Kidney glomerular epithelial cell (primary cell): ENCODE data around the gene GDF2.

Experiments used
- DNase-seq: peaks from one replicate; lab custom pipeline; 2025; lab: John Stamatoyannopoulos, UW

Gene GDF2

GRCh38 chr10:47334466-47335295, 12.4 kb downstream of the GDF2 start:
- no peak for DNase-seq

GRCh38 chr10:47335906-47336305, 13.7 kb downstream of the GDF2 start:
- DNase-seq: no peak

DNA sequence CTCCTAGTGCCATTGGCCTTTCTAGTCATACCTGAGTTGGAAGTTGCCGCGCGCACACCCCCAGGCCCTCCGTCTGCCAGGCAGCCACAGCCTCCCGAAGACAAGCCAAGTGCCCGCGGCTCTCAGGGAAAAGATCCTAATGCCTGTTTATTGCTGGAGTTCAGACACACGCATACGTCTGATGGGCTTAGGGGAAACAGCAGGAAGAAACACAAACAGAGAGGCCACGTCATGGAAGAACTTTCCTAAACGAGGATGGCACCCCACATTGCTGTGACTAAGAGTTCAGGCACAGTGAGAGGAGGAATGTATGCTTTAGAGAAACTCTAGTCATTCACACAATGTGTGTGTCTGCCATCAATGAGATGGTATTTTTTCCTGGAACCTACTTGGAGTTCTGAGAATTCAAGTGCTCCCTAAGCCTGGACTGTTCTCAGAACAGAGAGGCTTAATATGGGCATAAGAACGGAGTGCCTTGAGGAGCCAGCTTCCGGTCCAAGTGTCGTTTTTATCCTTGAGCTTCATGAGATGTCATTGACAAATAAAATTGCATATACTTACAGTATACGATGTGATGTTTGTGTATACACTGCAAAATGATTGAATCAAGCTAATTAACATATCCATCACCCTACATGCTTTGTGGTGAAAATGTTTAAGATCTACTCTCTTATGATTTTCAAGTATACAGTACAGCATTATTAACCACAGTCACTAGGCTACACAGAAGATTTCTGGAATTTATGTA, 14.3 kb downstream of the GDF2 start:
- DNase-seq: no peak

DNA sequence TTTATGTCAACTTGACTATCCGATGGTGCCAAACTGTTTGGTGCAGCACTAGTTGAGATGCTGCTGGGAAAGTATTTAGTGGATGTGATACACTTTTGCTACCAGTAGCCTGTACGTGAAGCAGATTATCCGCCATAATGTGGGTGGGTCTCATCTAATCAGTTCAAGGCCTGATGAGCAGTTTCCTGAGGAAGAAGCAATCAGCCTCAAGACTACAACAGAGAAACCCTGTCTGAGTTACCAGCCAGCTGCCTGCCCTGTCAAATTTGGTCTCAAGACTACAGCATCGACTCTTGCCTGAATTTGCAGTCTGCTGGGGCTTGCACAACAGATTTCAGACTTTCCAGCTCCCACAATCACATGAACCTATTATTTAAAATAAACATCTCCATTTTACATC, 15.1 kb downstream of the GDF2 start:
- no peak for DNase-seq

- no peak for DNase-seq
Measured at GRCh38 chr10:47339186-47339735, 17.0 kb downstream of the GDF2 start.

- DNase-seq: no peak
Measured at GRCh38 chr10:47339759-47340607, 17.7 kb downstream of the GDF2 start.

DNA sequence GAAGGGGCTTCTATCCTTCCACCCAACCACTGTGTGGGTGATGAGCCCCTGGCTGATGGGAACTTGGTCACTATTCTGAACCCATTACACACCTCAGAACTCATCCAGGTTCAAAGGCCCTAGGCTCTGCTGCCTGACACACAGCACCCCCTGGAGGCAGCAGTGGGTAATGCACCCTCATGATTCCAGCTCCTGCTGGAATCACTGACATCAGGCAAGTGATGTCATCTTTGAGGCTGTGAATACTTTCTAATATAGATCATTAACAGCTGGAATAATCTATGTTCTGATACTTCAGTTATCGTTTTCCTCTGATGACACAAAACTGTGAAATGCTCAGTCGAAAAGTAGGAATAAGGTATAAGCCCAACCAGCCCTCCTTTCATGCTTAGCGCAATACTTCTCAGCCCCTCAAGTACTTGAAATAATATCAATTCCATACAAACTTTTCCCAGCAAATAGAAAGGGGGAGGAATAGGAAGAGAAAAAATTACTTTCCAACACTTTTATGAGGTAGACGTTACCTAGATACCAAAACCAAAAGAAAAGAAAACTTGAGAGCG, 18.4 kb downstream of the GDF2 start:
- DNase-seq: peak; percentile 14

DNA sequence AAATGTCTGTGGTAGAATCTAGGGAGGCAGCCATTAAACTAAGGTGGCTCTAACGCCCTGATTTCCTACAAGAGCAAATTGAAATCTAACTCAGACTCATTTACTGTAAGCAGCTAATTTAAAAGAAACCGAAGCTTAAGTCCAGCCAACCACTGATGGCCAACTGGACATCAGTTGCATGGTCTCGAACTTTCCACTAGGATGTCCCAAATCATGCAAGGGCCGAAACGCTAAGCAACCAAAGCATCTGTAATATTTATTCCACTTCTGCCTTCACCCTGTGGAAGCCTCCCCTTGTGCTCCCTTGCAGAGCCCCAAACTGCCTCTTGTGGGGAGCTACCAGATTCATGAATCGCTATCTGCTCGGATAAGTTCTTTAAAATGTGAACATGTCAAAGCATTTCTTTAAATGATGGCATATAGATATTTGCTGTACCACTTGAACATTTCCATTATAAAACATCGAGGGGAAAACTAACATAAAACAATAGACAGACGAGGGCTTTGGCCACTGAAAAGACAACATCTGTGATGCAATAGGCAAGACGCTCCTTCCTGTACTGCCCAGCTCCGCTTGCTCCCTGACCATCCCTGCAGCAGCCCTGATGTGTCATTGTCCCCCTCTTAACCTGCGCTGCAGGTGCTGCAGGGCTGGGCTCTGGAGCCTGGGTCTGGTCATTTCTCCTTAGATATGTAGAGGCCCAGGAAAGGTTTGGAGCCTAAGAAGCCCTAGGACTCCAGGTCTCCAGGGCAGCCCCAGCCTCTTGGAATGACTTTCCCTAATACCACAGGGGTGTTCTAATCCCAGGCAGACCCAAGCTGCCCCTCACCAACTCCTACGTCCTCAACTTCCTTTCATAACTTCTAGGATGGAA, 23.0 kb downstream of the GDF2 start:
- no peak for DNase-seq

DNA sequence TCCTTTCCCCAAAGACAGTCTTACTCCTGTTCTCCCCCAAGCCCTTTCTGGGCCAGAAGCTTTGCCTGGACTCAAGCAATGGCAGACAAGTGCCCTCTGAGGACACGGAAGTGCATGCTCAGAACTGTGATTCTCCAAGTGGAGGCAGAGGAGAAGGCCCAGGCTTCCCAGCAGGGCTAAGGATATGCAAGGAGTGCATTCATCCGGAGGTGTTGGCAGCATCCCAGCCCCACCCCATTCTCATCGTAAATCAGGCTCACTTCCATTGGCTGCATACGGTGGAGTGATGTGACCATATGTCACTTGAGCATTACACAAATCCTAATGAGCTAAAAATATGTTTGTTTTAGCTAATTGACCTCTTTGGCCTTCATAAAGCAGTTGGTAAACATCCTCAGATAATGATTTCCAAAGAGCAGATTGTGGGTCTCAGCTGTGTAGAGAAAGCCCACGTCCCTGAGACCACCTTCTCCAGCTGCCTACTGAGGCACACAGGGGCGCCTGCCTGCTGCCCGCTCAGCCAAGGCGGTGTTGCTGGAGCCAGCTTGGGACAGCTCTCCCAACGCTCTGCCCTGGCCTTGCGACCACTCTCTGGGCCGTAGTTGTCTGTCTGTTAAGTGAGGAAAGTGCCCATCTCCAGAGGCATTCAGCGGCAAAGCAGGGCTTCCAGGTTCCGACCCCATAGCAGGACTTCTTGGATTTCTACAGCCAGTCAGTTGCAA, 24.5 kb downstream of the GDF2 start:
- DNase-seq: no peak

- DNase-seq: no peak
Measured at GRCh38 chr10:47347303-47347675, 25.0 kb downstream of the GDF2 start.

DNA sequence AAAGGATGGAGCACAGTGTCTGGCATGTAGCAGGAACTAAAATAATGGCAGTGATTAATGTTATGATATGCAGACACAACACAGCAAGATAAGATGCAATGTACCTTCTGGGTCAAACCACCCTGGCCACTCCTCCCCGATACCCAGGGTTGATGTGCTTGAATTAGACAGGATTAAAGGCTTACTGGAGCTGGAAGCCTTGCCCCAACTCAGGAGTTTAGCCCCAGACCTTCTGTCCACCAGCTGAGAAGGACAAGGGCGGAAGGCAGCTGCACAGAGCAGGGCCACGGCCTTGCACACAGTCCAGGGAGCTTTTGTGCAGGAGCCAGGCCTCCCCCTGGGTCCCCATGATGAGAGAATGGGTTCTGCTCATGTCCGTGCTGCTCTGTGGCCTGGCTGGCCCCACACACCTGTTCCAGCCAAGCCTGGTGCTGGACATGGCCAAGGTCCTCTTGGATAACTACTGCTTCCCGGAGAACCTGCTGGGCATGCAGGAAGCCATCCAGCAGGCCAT, 25.9 kb downstream of the GDF2 start, which contains the start of gene RBP3:
TSS of gene RBP3 (plus strand) at position 226 of the 514 bp plus-strand sequence. CDS start at position 348, 122 bp downstream.
- DNase-seq: no peak

DNA sequence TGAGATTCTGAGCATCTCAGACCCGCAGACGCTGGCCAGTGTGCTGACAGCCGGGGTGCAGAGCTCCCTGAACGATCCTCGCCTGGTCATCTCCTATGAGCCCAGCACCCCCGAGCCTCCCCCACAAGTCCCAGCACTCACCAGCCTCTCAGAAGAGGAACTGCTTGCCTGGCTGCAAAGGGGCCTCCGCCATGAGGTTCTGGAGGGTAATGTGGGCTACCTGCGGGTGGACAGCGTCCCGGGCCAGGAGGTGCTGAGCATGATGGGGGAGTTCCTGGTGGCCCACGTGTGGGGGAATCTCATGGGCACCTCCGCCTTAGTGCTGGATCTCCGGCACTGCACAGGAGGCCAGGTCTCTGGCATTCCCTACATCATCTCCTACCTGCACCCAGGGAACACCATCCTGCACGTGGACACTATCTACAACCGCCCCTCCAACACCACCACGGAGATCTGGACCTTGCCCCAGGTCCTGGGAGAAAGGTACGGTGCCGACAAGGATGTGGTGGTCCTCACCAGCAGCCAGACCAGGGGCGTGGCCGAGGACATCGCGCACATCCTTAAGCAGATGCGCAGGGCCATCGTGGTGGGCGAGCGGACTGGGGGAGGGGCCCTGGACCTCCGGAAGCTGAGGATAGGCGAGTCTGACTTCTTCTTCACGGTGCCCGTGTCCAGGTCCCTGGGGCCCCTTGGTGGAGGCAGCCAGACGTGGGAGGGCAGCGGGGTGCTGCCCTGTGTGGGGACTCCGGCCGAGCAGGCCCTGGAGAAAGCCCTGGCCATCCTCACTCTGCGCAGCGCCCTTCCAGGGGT, 26.6 kb downstream of the GDF2 start:
- DNase-seq: no peak

DNA sequence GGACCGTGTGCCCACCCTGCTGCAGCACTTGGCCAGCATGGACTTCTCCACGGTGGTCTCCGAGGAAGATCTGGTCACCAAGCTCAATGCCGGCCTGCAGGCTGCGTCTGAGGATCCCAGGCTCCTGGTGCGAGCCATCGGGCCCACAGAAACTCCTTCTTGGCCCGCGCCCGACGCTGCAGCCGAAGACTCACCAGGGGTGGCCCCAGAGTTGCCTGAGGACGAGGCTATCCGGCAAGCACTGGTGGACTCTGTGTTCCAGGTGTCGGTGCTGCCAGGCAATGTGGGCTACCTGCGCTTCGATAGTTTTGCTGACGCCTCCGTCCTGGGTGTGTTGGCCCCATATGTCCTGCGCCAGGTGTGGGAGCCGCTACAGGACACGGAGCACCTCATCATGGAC, 27.3 kb downstream of the GDF2 start:
- no peak for DNase-seq

- DNase-seq: no peak
Measured at GRCh38 chr10:47349941-47350371, 27.7 kb downstream of the GDF2 start.

GRCh38 chr10:47350671-47351640, 28.7 kb downstream of the GDF2 start:
- no peak for DNase-seq

DNA sequence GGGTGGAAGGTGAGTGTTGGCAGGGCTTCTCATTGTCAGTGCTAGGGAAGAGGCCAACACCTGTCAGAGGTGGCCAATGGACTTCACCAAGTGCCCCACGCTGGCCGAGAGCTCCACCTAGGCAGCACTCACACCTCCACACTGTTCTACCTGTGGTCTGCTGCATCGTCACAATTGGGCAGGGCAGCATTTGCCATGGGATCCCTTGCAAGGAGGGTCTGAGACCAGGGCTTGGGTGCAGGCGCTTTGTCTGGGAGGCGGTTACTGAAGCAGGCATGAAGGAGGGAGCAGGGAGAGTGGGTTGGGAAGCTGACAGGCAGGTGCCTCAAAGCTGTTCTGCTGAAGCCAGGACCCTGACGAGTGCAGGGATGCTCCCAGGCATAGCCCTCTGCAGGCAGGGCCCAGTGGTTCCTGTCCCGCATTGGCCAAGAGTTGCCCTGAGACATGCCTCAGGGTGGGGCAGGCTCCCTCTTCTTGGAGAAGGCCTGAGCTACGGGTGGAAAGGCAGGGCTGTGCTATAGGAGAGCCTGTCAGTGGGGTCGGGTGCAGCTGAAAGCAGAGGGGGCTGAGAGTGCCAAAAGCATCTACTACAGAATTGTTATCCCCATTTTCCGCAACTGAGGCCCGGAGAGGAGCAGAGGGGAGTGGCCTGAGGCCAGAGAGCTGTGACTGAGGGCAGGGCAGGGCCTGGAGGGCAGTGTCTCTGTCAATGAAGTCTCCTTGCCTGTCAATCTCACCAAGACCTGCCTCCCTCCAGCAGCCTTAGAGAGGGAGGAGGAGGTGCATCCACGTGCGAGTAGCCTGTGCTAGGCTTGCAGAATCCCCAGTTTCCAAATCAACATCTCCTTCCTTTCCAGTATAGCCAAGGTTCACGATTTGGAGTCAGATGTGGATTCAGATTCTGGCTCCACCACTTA, 29.9 kb downstream of the GDF2 start:
- no peak for DNase-seq

DNA sequence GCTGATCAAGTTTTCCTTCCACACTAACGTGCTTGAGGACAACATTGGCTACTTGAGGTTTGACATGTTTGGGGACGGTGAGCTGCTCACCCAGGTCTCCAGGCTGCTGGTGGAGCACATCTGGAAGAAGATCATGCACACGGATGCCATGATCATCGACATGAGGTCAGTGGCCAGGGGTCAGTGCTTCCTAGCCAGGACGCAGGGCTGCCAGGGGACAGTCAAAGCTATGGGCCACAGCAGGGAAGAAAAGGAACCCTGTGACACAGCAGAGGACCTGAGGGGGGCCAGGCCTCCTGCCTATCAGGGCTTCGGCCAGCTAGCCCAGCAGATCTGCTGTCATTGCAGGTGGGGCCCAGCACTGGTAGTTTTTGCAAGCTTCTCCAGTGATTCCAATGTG, 31.1 kb downstream of the GDF2 start:
- DNase-seq: no peak
